Measurements from ENCODE around the gene ZMYM2. TPM values are rescaled to one million over a fixed set of nuclear protein-coding genes. Genes with fewer than 3 reads are reported as not detected.

Gene ZMYM2
- total RNA-seq, 1 donor from 2014 or later = 109 TPM

GRCh38 chr13:20001366-20002190 lies 43.1 kb downstream of the ZMYM2 start:
- FAIRE-seq = no peak
- H3K27me3 ChIP-seq (ENCODE audit: insufficient read depth, low read length) = no peaks in the 10 kb centered on the region
- H3K36me3 ChIP-seq (ENCODE audit: insufficient read depth, low read length) = peaks cover 21% of the 10 kb centered on the region
- no peak overlapping the region for H3K4me3 ChIP-seq (ENCODE audit: insufficient read depth, low read depth, low read length)
- no peak for DNase-seq (ENCODE audit: low read depth)
- Mint-ChIP-seq H3K27me3 (ENCODE audit: low read depth, unreplicated experiment) (no peaks in the 10 kb centered on the region), H3K36me3 (ENCODE audit: low read depth, unreplicated experiment) (peaks cover 19% of the 10 kb centered on the region), H3K4me3 (ENCODE audit: unreplicated experiment) (no peak overlapping the region), H3K4me1 (ENCODE audit: low read depth, unreplicated experiment) (no peaks in the 10 kb centered on the region), H3K27ac (ENCODE audit: unreplicated experiment) (no peak overlapping the region), H3K9me3 (ENCODE audit: unreplicated experiment) (no peaks in the 10 kb centered on the region)
- H3K4me2 ChIP-seq (ENCODE audit: low read length) = no peak overlapping the region
- H3K27ac ChIP-seq (ENCODE audit: low read depth, low read length) = no peak overlapping the region
- peaks cover 70% of the 10 kb centered on the region for H4K20me1 ChIP-seq (ENCODE audit: insufficient read depth, low read length)
- no peak overlapping the region for H2AFZ ChIP-seq (ENCODE audit: low read depth, low read length)
- H3K9me3 ChIP-seq (ENCODE audit: insufficient read depth, low read depth, low read length) = no peaks in the 10 kb centered on the region
- TF ChIP-seq CTCF (IDR thresholded peaks at IDR 0.05; ENCODE audit: insufficient read depth, low read depth, low read length) = no peak
- no peak for TF ChIP-seq EZH2 (IDR thresholded peaks at IDR 0.05; ENCODE audit: insufficient read depth, low read length)
- no peak overlapping the region for H3K9ac ChIP-seq (ENCODE audit: low read length)
- peaks cover 69% of the 10 kb centered on the region for H3K79me2 ChIP-seq (ENCODE audit: insufficient read depth, low read length)
- H3K4me1 ChIP-seq (ENCODE audit: insufficient read depth, low read length) = no peaks in the 10 kb centered on the region

- DNase-seq (ENCODE audit: low read depth) (no peak), FAIRE-seq (no peak)
- no peak overlapping the region for H3K27ac ChIP-seq (ENCODE audit: low read depth, low read length)
- TF ChIP-seq EZH2 (IDR thresholded peaks at IDR 0.05; ENCODE audit: insufficient read depth, low read length) (no peak), CTCF (IDR thresholded peaks at IDR 0.05; ENCODE audit: insufficient read depth, low read depth, low read length) (no peak)
- H2AFZ ChIP-seq (ENCODE audit: low read depth, low read length) = no peak overlapping the region
- H3K4me3 Mint-ChIP-seq (ENCODE audit: unreplicated experiment) = no peak overlapping the region
- H3K36me3 ChIP-seq (ENCODE audit: insufficient read depth, low read length) = peaks cover 27% of the 10 kb centered on the region
- H3K79me2 ChIP-seq (ENCODE audit: insufficient read depth, low read length) = peaks cover 63% of the 10 kb centered on the region
- H3K27me3 Mint-ChIP-seq (ENCODE audit: low read depth, unreplicated experiment) = no peaks in the 10 kb centered on the region
- H3K27me3 ChIP-seq (ENCODE audit: insufficient read depth, low read length) = no peaks in the 10 kb centered on the region
- no peak overlapping the region for H3K9ac ChIP-seq (ENCODE audit: low read length)
- peaks cover 62% of the 10 kb centered on the region for H4K20me1 ChIP-seq (ENCODE audit: insufficient read depth, low read length)
- no peaks in the 10 kb centered on the region for H3K9me3 Mint-ChIP-seq (ENCODE audit: unreplicated experiment)
- no peaks in the 10 kb centered on the region for H3K9me3 ChIP-seq (ENCODE audit: insufficient read depth, low read depth, low read length)
- peaks cover 20% of the 10 kb centered on the region for H3K36me3 Mint-ChIP-seq (ENCODE audit: low read depth, unreplicated experiment)
- no peaks in the 10 kb centered on the region for H3K4me1 ChIP-seq (ENCODE audit: insufficient read depth, low read length)
- no peak overlapping the region for H3K4me2 ChIP-seq (ENCODE audit: low read length)
- H3K27ac Mint-ChIP-seq (ENCODE audit: unreplicated experiment) = no peak overlapping the region
- H3K4me3 ChIP-seq (ENCODE audit: insufficient read depth, low read depth, low read length) = no peak overlapping the region
- no peaks in the 10 kb centered on the region for H3K4me1 Mint-ChIP-seq (ENCODE audit: low read depth, unreplicated experiment)
Observed at GRCh38 chr13:20002787-20003186, 44.3 kb downstream of the ZMYM2 start.

- TF ChIP-seq EZH2 (IDR thresholded peaks at IDR 0.05; ENCODE audit: insufficient read depth, low read length) (no peak), CTCF (IDR thresholded peaks at IDR 0.05; ENCODE audit: insufficient read depth, low read depth, low read length) (no peak)
- Mint-ChIP-seq H3K27ac (ENCODE audit: unreplicated experiment) (no peak overlapping the region), H3K9me3 (ENCODE audit: unreplicated experiment) (no peaks in the 10 kb centered on the region), H3K36me3 (ENCODE audit: low read depth, unreplicated experiment) (peaks cover 33% of the 10 kb centered on the region), H3K27me3 (ENCODE audit: low read depth, unreplicated experiment) (no peaks in the 10 kb centered on the region), H3K4me1 (ENCODE audit: low read depth, unreplicated experiment) (no peaks in the 10 kb centered on the region), H3K4me3 (ENCODE audit: unreplicated experiment) (no peak overlapping the region)
- FAIRE-seq (peak; percentile 43), DNase-seq (ENCODE audit: low read depth) (peak; percentile 50)
- H3K4me1 ChIP-seq (ENCODE audit: insufficient read depth, low read length) = no peaks in the 10 kb centered on the region
- no peak overlapping the region for H3K27ac ChIP-seq (ENCODE audit: low read depth, low read length)
- no peak overlapping the region for H2AFZ ChIP-seq (ENCODE audit: low read depth, low read length)
- H3K36me3 ChIP-seq (ENCODE audit: insufficient read depth, low read length) = peaks cover 26% of the 10 kb centered on the region
- no peak overlapping the region for H3K4me2 ChIP-seq (ENCODE audit: low read length)
- no peak overlapping the region for H3K4me3 ChIP-seq (ENCODE audit: insufficient read depth, low read depth, low read length)
- peaks cover 39% of the 10 kb centered on the region for H4K20me1 ChIP-seq (ENCODE audit: insufficient read depth, low read length)
- H3K27me3 ChIP-seq (ENCODE audit: insufficient read depth, low read length) = no peaks in the 10 kb centered on the region
- H3K9ac ChIP-seq (ENCODE audit: low read length) = no peak overlapping the region
- H3K9me3 ChIP-seq (ENCODE audit: insufficient read depth, low read depth, low read length) = no peaks in the 10 kb centered on the region
- peaks cover 44% of the 10 kb centered on the region for H3K79me2 ChIP-seq (ENCODE audit: insufficient read depth, low read length)
Observed at GRCh38 chr13:20006206-20006605, 47.7 kb downstream of the ZMYM2 start.

Data from astrocyte (in vitro differentiated cells and primary cell).